HG02870 (cell line): ENCODE data around the gene GUCY1A1.
A peak's percentile ranks its signal among the peaks of the same experiment; 100 is the strongest.
"Not testable (repeated sequence)": the region's sequence is repeated elsewhere in the genome, so short reads cannot be mapped to it uniquely, and the experiment has no call there.

Experiments used
- ATAC-seq: cut with Tn5 transposase; IDR thresholded peaks from one replicate; pipeline ENCODE4 v1.9.1; 2021; ENCODE audit warnings: mild to moderate bottlenecking, moderate library complexity; ENCODE audit not compliant: unreplicated experiment

GUCY1A1 gene

GRCh38 chr4:155666344-155667221 lies at the start of gene GUCY1A1:
TSS of gene GUCY1A1 (plus strand) at chr4:155666848. CDS start at chr4:155696868, 30,020 bp downstream.
- peak; percentile 36 for ATAC-seq

- ATAC-seq, result no peak
Measured at GRCh38 chr4:155617296-155617695, 49.4 kb upstream of the GUCY1A1 start.

GRCh38 chr4:155618183-155618838 lies 48.3 kb upstream of the GUCY1A1 start:
- ATAC-seq, result no peak

- no peak for ATAC-seq
Measured at GRCh38 chr4:155620637-155621036, 46.0 kb upstream of the GUCY1A1 start.

GRCh38 chr4:155624478-155624877 lies 42.2 kb upstream of the GUCY1A1 start:
- ATAC-seq, result peak; percentile 58

- no peak for ATAC-seq
Measured at GRCh38 chr4:155626561-155626960, 40.1 kb upstream of the GUCY1A1 start.

GRCh38 chr4:155629183-155629825 lies 37.3 kb upstream of the GUCY1A1 start:
- no peak for ATAC-seq

- ATAC-seq, result no peak
Measured at GRCh38 chr4:155629956-155630355, 36.7 kb upstream of the GUCY1A1 start.

- no peak for ATAC-seq
Measured at GRCh38 chr4:155632310-155632840, 34.3 kb upstream of the GUCY1A1 start.

GRCh38 chr4:155638195-155638965 lies 28.3 kb upstream of the GUCY1A1 start:
- ATAC-seq, result no peak

- peak; percentile 82 for ATAC-seq
Measured at GRCh38 chr4:155639704-155640523, 26.7 kb upstream of the GUCY1A1 start.

- ATAC-seq, result no peak
Measured at GRCh38 chr4:155640751-155641150, 25.9 kb upstream of the GUCY1A1 start.

- no peak for ATAC-seq
Measured at GRCh38 chr4:155643087-155643486, 23.6 kb upstream of the GUCY1A1 start.

GRCh38 chr4:155646001-155646400 lies 20.6 kb upstream of the GUCY1A1 start:
- ATAC-seq, result no peak

GRCh38 chr4:155650785-155651184 lies 15.9 kb upstream of the GUCY1A1 start:
- not testable (repeated sequence) for ATAC-seq

GRCh38 chr4:155653052-155653451 lies 13.6 kb upstream of the GUCY1A1 start:
- ATAC-seq, result no peak

GRCh38 chr4:155656025-155656424 lies 10.6 kb upstream of the GUCY1A1 start:
- no peak for ATAC-seq

- ATAC-seq, result no peak
Measured at GRCh38 chr4:155657169-155657568, 9.5 kb upstream of the GUCY1A1 start.

- ATAC-seq, result no peak
Measured at GRCh38 chr4:155657985-155658680, 8.5 kb upstream of the GUCY1A1 start.
